H1 (cell line): ENCODE measurements around the gene CACNA2D3. TPM values are rescaled to one million over a fixed set of nuclear protein-coding genes. Genes with fewer than 3 reads are reported as not detected.

Experiments used
- CTCF ChIA-PET: fragments of 300-600 bp; sonication (Branson Sonifier 250); formaldehyde crosslinking; loops from one replicate; lab custom pipeline; 2021; ENCODE audit not compliant: partially characterized antibody; lab: Charles Lee
- POLR2A ChIA-PET: fragments of 300-600 bp; sonication (Branson Sonifier 250); formaldehyde crosslinking; loops from one replicate; lab custom pipeline; 2021; ENCODE audit warnings: inconsistent platforms; ENCODE audit not compliant: partially characterized antibody; lab: Charles Lee
- DNase-seq, 2 experiments: peaks; one replicate each; pipeline versions ENCODE4 v3.0.0 to v3.0.0-alpha.2; 2010 to 2022; ENCODE audit warnings: low spot score in 2 of 2, low read depth in 1 of 2, mixed read lengths in 1 of 2
- FAIRE-seq: peaks from 2 replicates; lab custom pipeline; 2011; peaks lifted over from hg19 to GRCh38; lab: Jason Lieb, UNC
- H2AFZ ChIP-seq: 2 replicates; pipeline ENCODE4 v1.8.1; 2012; ENCODE audit warnings: low read length, inconsistent platforms
- H2AK5ac ChIP-seq: 2 replicates; pipeline ENCODE4 v1.6.1; 2013; ENCODE audit warnings: low read depth, low read length
- H2BK120ac ChIP-seq: replicated peaks from 2 replicates; pipeline ENCODE3; 2013; ENCODE audit warnings: low read depth, low read length, inconsistent platforms
- H2BK12ac ChIP-seq: 2 replicates; pipeline ENCODE4 v1.6.1; 2013; ENCODE audit warnings: low read depth, low read length
- H2BK15ac ChIP-seq: 2 replicates; pipeline ENCODE4 v1.6.1; 2013; ENCODE audit warnings: low read length
- H2BK20ac ChIP-seq: 2 replicates; pipeline ENCODE4 v1.6.1; 2013; ENCODE audit warnings: low read length
- H2BK5ac ChIP-seq: 2 replicates; pipeline ENCODE4 v1.6.1; 2013; ENCODE audit warnings: low read depth, low read length
- H3K14ac ChIP-seq: 2 replicates; pipeline ENCODE4 v1.6.1; 2013; ENCODE audit warnings: inconsistent platforms; ENCODE audit not compliant: insufficient read length
- H3K18ac ChIP-seq: 2 replicates; pipeline ENCODE4 v1.6.1; 2013; ENCODE audit warnings: low read length; ENCODE audit errors: extremely low read depth
- H3K23ac ChIP-seq: 2 replicates; pipeline ENCODE4 v1.6.1; 2013; ENCODE audit warnings: inconsistent platforms; ENCODE audit not compliant: insufficient read length
- H3K23me2 ChIP-seq: 2 replicates; pipeline ENCODE4 v1.6.1; 2013; ENCODE audit warnings: low read depth, low read length
- H3K27ac ChIP-seq: 2 replicates; pipeline ENCODE4 v1.6.1; 2011; ENCODE audit warnings: low read depth, low read length, inconsistent platforms
- H3K27me3 ChIP-seq, 4 experiments: replicated peaks in 1 of 4; 1 replicate in 1 of 4; 2 replicates in 3 of 4; pipeline versions ENCODE4 v1.6.1 to v1.8.1; 2011 to 2013; ENCODE audit warnings: low read length in 3 of 4, mild to moderate bottlenecking in 3 of 4, inconsistent platforms in 2 of 4, mixed read lengths in 2 of 4, moderate library complexity in 1 of 4; ENCODE audit not compliant: control insufficient read depth in 3 of 4, insufficient read depth in 3 of 4; ENCODE audit errors: extremely low read depth in 1 of 4
- H3K36me3 ChIP-seq, 4 experiments: 2 replicates each; pipeline versions ENCODE4 v1.6.1 to v1.8.1; 2011 to 2013; ENCODE audit warnings: mild to moderate bottlenecking in 4 of 4, low read length in 3 of 4, moderate library complexity in 2 of 4, control low read depth in 1 of 4, inconsistent platforms in 1 of 4; ENCODE audit not compliant: insufficient read depth in 4 of 4, control insufficient read depth in 2 of 4
- H3K4ac ChIP-seq: replicated peaks from 2 replicates; pipeline ENCODE3; 2013; ENCODE audit warnings: low read length, low read depth, mixed read lengths, inconsistent platforms; ENCODE audit not compliant: insufficient read length
- H3K4me1 ChIP-seq, 4 experiments: replicated peaks in 1 of 4; 1 replicate in 1 of 4; 2 replicates in 3 of 4; pipeline versions ENCODE4 v1.6.1 to v1.8.1; 2011 to 2013; ENCODE audit warnings: low read length in 3 of 4, inconsistent platforms in 2 of 4, mixed read lengths in 1 of 4; ENCODE audit not compliant: insufficient read depth in 4 of 4, control insufficient read depth in 3 of 4
- H3K4me2 ChIP-seq, 2 experiments: 2 replicates each; pipeline versions ENCODE4 v1.6.1 to v1.8.1; 2011 to 2013; ENCODE audit warnings: low read depth in 2 of 2, low read length in 2 of 2, control low read depth in 1 of 2, inconsistent platforms in 1 of 2, mild to moderate bottlenecking in 1 of 2; ENCODE audit not compliant: insufficient read depth in 1 of 2
- H3K4me3 ChIP-seq, 4 experiments: fragments of 200-600, 300-600 bp in 1 of 4; sonication (generic), shearing (Covaris generic), sonication (Bioruptor Twin) in 1 of 4; 2 replicates each; pipeline versions ENCODE4 v1.5.1 to v1.8.1; 2011 to 2016; ENCODE audit warnings: low read length in 4 of 4, low read depth in 3 of 4, control low read depth in 2 of 4, inconsistent platforms in 2 of 4, mild to moderate bottlenecking in 2 of 4, mixed read lengths in 1 of 4, moderate library complexity in 1 of 4; ENCODE audit not compliant: insufficient read depth in 2 of 4; ENCODE audit errors: extremely low read depth in 1 of 4
- H3K56ac ChIP-seq: replicated peaks from 2 replicates; pipeline ENCODE3; 2013; ENCODE audit warnings: low read depth, mild to moderate bottlenecking, mixed read lengths, low read length, inconsistent platforms; ENCODE audit not compliant: insufficient read length
- H3K79me1 ChIP-seq: 2 replicates; pipeline ENCODE4 v1.6.1; 2013; ENCODE audit warnings: low read depth, low read length, control low read depth
- H3K79me2 ChIP-seq, 2 experiments: 2 replicates each; pipeline versions ENCODE4 v1.6.1 to v1.8.1; 2012 to 2013; ENCODE audit warnings: low read length in 2 of 2, mild to moderate bottlenecking in 2 of 2, inconsistent platforms in 1 of 2; ENCODE audit not compliant: insufficient read depth in 2 of 2, control insufficient read depth in 1 of 2
- H3K9ac ChIP-seq, 4 experiments: replicated peaks in 1 of 4; 1 replicate in 1 of 4; 2 replicates in 3 of 4; pipeline versions ENCODE4 v1.6.1 to v1.8.1; 2011 to 2013; ENCODE audit warnings: low read depth in 3 of 4, low read length in 3 of 4, control low read depth in 2 of 4, mild to moderate bottlenecking in 2 of 4, moderate library complexity in 2 of 4, inconsistent platforms in 1 of 4; ENCODE audit errors: extremely low read depth in 1 of 4
- H3K9me3 ChIP-seq, 2 experiments: 2 replicates each; pipeline versions ENCODE4 v1.6.1 to v1.8.1; 2012 to 2013; ENCODE audit warnings: mild to moderate bottlenecking in 2 of 2, moderate library complexity in 2 of 2, control low read depth in 1 of 2, inconsistent platforms in 1 of 2, low read depth in 1 of 2, low read length in 1 of 2, mixed read lengths in 1 of 2; ENCODE audit not compliant: insufficient read depth in 2 of 2
- H4K20me1 ChIP-seq, 2 experiments: replicated peaks in 1 of 2; 2 replicates each; pipeline versions ENCODE3 to v1.8.1; 2011 to 2013; ENCODE audit warnings: inconsistent platforms in 2 of 2, low read length in 2 of 2, mild to moderate bottlenecking in 1 of 2; ENCODE audit not compliant: insufficient read depth in 2 of 2, control insufficient read depth in 1 of 2
- H4K5ac ChIP-seq: 2 replicates; pipeline ENCODE4 v1.6.1; 2013; ENCODE audit warnings: low read length, low read depth, mixed read lengths, inconsistent platforms; ENCODE audit not compliant: insufficient read length
- H4K8ac ChIP-seq: 2 replicates; pipeline ENCODE4 v1.8.0; 2013; ENCODE audit warnings: mild to moderate bottlenecking, moderate library complexity, low read length, inconsistent platforms; ENCODE audit not compliant: insufficient read depth; ENCODE audit errors: extremely low read depth
- H4K91ac ChIP-seq: replicated peaks from 2 replicates; pipeline ENCODE3; 2013; ENCODE audit warnings: low read length, mixed read lengths, inconsistent platforms; ENCODE audit not compliant: insufficient read length
- TEAD4 ChIP-seq: IDR thresholded peaks from 2 replicates; pipeline ENCODE4 v1.6.1; 2012; ENCODE audit warnings: low read depth, low read length, inconsistent platforms, mixed read lengths
- WGBS, 2 experiments: shearing (Covaris generic) in 1 of 2; methylation state at CpG; one replicate each; pipeline versions ENCODE4 v1.1.6 to v1.1.7; 2013 to 2015; ENCODE audit warnings: low lambda C conversion rate in 2 of 2, mixed read lengths in 2 of 2, inconsistent platforms in 1 of 2, low coverage in 1 of 2, missing lambda C conversion rate in 1 of 2; ENCODE audit not compliant: insufficient replicate concordance in 2 of 2, insufficient coverage in 1 of 2, insufficient read length in 1 of 2; ENCODE audit errors: extremely low coverage in 1 of 2, missing lambda C conversion rate in 1 of 2; 5-methylcytosine and 5-hydroxymethylcytosine counted together
- polyA plus RNA-seq, 7 experiments: library from polyadenylated mRNA; depleted of rRNA in 3 of 7; stranded (reverse) in 5 of 7; unstranded in 2 of 7; fragments of >200 nt in 5 of 7; fragments of 200-250 nt in 2 of 7; gene quantifications; 1 replicate in 5 of 7; 2 replicates in 1 of 7; 4 replicates in 1 of 7; pipeline versions ENCODE4 v1.2.1 to v1.2.3, GENCODE V29; 2011 to 2013; ENCODE audit warnings: missing spikeins in 2 of 7, mixed read lengths in 2 of 7
- total RNA-seq: library from RNA; stranded (reverse); fragmentation: NEBNext Ultra II Directional; extraction: Animal tissue kit (Norgen Biotek cat#: 25700); gene quantifications from 2 replicates; pipeline ENCODE4 v1.2.1, GENCODE V29; 2021

The CACNA2D3 gene
- total and polyA plus RNA-seq, 2 of the 8 experiments (the other 6 are each of a cell fraction or from before 2014, with no cell fraction given), result 1.5 to 1.8 TPM

- H3K9me3 ChIP-seq, result no peaks in the 10 kb centered on the region
- no peak overlapping the region for H2BK5ac ChIP-seq
- H3K79me1 ChIP-seq, result no peaks in the 10 kb centered on the region
- H2BK12ac ChIP-seq, result no peak overlapping the region
- H2BK15ac ChIP-seq, result no peak overlapping the region
- no peak overlapping the region for H3K14ac ChIP-seq
- H3K27ac ChIP-seq, result no peak overlapping the region
- no peak overlapping the region for H3K4ac ChIP-seq
- no peak overlapping the region for H4K5ac ChIP-seq
- H3K36me3 ChIP-seq, result no peaks in the 10 kb centered on the region
- H4K91ac ChIP-seq, result no peak overlapping the region
- no peaks in the 10 kb centered on the region; the same call in 1 of the 2 replicates for H3K23me2 ChIP-seq
- DNase-seq (no peak), FAIRE-seq (no peak)
- no peaks in the 10 kb centered on the region for H4K20me1 ChIP-seq
- no peak overlapping the region for H3K4me2 ChIP-seq
- no peaks in the 10 kb centered on the region for H3K27me3 ChIP-seq
- H3K4me1 ChIP-seq, result peaks cover 0 to 4% (median 2%) of the 10 kb centered on the region in 4 experiments; a peak in 2 of 7 replicates
- H3K9ac ChIP-seq, result no peak overlapping the region
- H3K23ac ChIP-seq, result no peak overlapping the region
- CTCF ChIA-PET, result interaction anchor here (0.8 kb wide), 2 partner anchors 15 to 16 kb away, joined by 3 read pairs; no protein-coding TSS in a partner anchor
- H4K8ac ChIP-seq, result no peak overlapping the region
- H2AK5ac ChIP-seq, result no peak overlapping the region
- H2BK120ac ChIP-seq, result no peak overlapping the region
- no peak overlapping the region for H2BK20ac ChIP-seq
- H3K56ac ChIP-seq, result no peak overlapping the region
- H3K79me2 ChIP-seq, result no peaks in the 10 kb centered on the region
- no peak overlapping the region for H3K18ac ChIP-seq
- WGBS, 2 experiments, result 86% methylated on average over 5 of the region's 5 CpGs; no CpG with 5 or more reads in 1 of the 2 experiments
- H3K4me3 ChIP-seq, result no peak overlapping the region
- H2AFZ ChIP-seq, result no peak overlapping the region
- POLR2A ChIA-PET, result no interaction called here
- no peak for TF ChIP-seq TEAD4
These were observed 846.3 kb downstream of the CACNA2D3 start for GRCh38 chr3:54968546-54969172.
